ENCODE results near the gene RPS10. TPM values are rescaled to one million over a fixed set of nuclear protein-coding genes. Genes with fewer than 3 reads are reported as not detected.

RPS10 gene
- total and polyA plus RNA-seq, 2 of the 8 experiments (the other 6 are each of a cell fraction or from before 2014, with no cell fraction given) = 2,408 to 11,142 TPM

DNA sequence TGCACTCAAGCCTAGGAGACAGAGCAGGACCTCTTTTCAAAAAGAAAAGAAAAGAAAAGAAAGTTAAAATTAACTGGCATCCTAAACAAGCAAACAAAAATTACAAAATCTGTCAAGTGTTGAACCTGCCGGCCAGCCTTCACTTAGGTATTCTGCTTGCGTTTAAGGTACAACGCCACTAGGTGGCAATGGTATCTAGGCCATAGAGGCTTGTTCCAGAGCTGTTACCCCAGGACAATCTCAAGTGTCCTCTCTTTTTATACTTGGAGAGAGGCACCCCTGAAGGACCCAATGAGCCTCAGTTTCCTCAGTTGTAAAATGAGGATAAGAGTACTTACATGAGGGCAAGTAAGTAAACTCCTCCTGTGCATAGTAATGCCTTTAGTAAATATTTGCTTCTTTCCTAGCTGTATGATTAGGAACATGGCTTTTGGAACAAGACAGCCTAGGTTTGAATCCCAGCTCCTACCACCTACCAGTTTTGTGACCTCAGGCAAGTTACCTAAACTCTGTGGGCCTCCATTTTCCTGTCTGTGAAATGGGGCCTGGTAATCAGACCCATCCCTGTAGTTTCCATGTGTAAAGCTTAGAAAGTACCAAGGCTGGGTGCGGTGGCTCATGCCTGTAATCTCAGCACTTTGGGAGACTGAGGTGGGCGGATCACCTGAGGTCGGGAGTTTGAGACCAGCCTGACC is 34.2 kb upstream of the RPS10 start:
- H3K36me3 ChIP-seq (ENCODE audit: control insufficient read depth in 2 of 4, insufficient read depth in 4 of 4, low read length in 3 of 4) = no peaks in the 10 kb centered on the region
- H3K18ac ChIP-seq (ENCODE audit: extremely low read depth, low read length) = no peak overlapping the region
- no peaks in the 10 kb centered on the region for H3K79me1 ChIP-seq (ENCODE audit: low read depth, low read length)
- FAIRE-seq = peak; percentile 90
- H4K20me1 ChIP-seq (replicated peaks in 1 of 2; ENCODE audit: control insufficient read depth in 1 of 2, insufficient read depth in 2 of 2, low read length in 2 of 2) = no peaks in the 10 kb centered on the region
- H2AFZ ChIP-seq (ENCODE audit: low read length) = no peak overlapping the region
- no peak overlapping the region for H3K9ac ChIP-seq (replicated peaks in 1 of 4; ENCODE audit: extremely low read depth in 1 of 4, low read depth in 3 of 4, low read length in 3 of 4)
- no peak overlapping the region for H2BK120ac ChIP-seq (replicated peaks; ENCODE audit: low read depth, low read length)
- H3K27ac ChIP-seq (ENCODE audit: low read depth, low read length) = no peak overlapping the region
- no peak overlapping the region; the same call in 1 of the 2 replicates for H2BK15ac ChIP-seq (ENCODE audit: low read length)
- no peak overlapping the region for H2AK5ac ChIP-seq (ENCODE audit: low read depth, low read length)
- DNase-seq (ENCODE audit: low read depth in 1 of 2, low spot score in 2 of 2) = peak in 1 of 2 experiments; percentile 59
- peaks cover 0 to under 1% (median under 1%) of the 10 kb centered on the region in 4 experiments; a peak in 3 of 7 replicates for H3K27me3 ChIP-seq (replicated peaks in 1 of 4; ENCODE audit: control insufficient read depth in 3 of 4, extremely low read depth in 1 of 4, insufficient read depth in 3 of 4, low read length in 3 of 4)
- CTCF ChIA-PET (ENCODE audit: partially characterized antibody) = interaction anchor here (0.6 to 13.0 kb wide), 52 partner anchors 11 to 745 kb away, joined by 3 to 213 read pairs (median 6); partner anchors contain the start of genes BLTP3A and SMIM29
- H3K4me1 ChIP-seq (replicated peaks in 1 of 4; ENCODE audit: control insufficient read depth in 3 of 4, insufficient read depth in 4 of 4, low read length in 3 of 4) = peaks cover 0 to 19% (median 6%) of the 10 kb centered on the region in 4 experiments; a peak in 6 of 7 replicates
- no peak overlapping the region for H3K56ac ChIP-seq (replicated peaks; ENCODE audit: insufficient read length, low read depth, low read length)
- H3K23ac ChIP-seq (ENCODE audit: insufficient read length) = no peak overlapping the region
- H3K14ac ChIP-seq (ENCODE audit: insufficient read length) = no peak overlapping the region
- no peak overlapping the region for H3K4ac ChIP-seq (replicated peaks; ENCODE audit: insufficient read length, low read depth, low read length)
- POLR2A ChIA-PET (ENCODE audit: partially characterized antibody) = interaction anchor here (0.8 to 3.4 kb wide), 4 partner anchors 33 to 297 kb away, joined by 3 to 10 read pairs (median 4); partner anchors contain the start of genes RPS10 and SNRPC
- 53% methylated on average over 6 of the region's 6 CpGs; no CpG with 5 or more reads in 1 of the 2 experiments for WGBS, 2 experiments (ENCODE audit: extremely low coverage in 1 of 2, insufficient coverage in 1 of 2, insufficient read length in 1 of 2, insufficient replicate concordance in 2 of 2, low coverage in 1 of 2, low lambda C conversion rate in 2 of 2, missing lambda C conversion rate in 1 of 2)
- H3K9me3 ChIP-seq (ENCODE audit: insufficient read depth in 2 of 2, low read depth in 1 of 2, low read length in 1 of 2) = no peaks in the 10 kb centered on the region
- H2BK20ac ChIP-seq (ENCODE audit: low read length) = no peak overlapping the region
- no peak overlapping the region for H4K5ac ChIP-seq (ENCODE audit: insufficient read length, low read depth, low read length)
- H2BK5ac ChIP-seq (ENCODE audit: low read depth, low read length) = no peak overlapping the region
- H2BK12ac ChIP-seq (ENCODE audit: low read depth, low read length) = no peak overlapping the region
- no peaks in the 10 kb centered on the region for H3K79me2 ChIP-seq (ENCODE audit: control insufficient read depth in 1 of 2, insufficient read depth in 2 of 2, low read length in 2 of 2)
- H4K91ac ChIP-seq (replicated peaks; ENCODE audit: insufficient read length, low read length) = no peak overlapping the region
- no peak overlapping the region for H3K4me3 ChIP-seq (ENCODE audit: extremely low read depth in 1 of 4, insufficient read depth in 2 of 4, low read depth in 3 of 4, low read length in 4 of 4)
- H3K4me2 ChIP-seq (ENCODE audit: insufficient read depth in 1 of 2, low read depth in 2 of 2, low read length in 2 of 2) = no peak overlapping the region
- peaks cover 2% of the 10 kb centered on the region; the same call in 1 of the 2 replicates for H3K23me2 ChIP-seq (ENCODE audit: low read depth, low read length)
- TF ChIP-seq KDM1A (IDR thresholded peaks at IDR 0.05; ENCODE audit: borderline replicate concordance, low read length) (0 out of 2 replicates have a peak, but pooled peaks have one; percentile 17), RAD21 (IDR thresholded peaks at IDR 0.05 in 1 of 2, conservative IDR thresholded peaks at IDR 0.05 in 1 of 2; ENCODE audit: low read depth in 2 of 2, low read length in 2 of 2) (peak; percentile 97 to 98), CHD1 (IDR thresholded peaks at IDR 0.05; ENCODE audit: low read depth, low read length) (no peak)
- TF ChIP-seq, protein P1, sequence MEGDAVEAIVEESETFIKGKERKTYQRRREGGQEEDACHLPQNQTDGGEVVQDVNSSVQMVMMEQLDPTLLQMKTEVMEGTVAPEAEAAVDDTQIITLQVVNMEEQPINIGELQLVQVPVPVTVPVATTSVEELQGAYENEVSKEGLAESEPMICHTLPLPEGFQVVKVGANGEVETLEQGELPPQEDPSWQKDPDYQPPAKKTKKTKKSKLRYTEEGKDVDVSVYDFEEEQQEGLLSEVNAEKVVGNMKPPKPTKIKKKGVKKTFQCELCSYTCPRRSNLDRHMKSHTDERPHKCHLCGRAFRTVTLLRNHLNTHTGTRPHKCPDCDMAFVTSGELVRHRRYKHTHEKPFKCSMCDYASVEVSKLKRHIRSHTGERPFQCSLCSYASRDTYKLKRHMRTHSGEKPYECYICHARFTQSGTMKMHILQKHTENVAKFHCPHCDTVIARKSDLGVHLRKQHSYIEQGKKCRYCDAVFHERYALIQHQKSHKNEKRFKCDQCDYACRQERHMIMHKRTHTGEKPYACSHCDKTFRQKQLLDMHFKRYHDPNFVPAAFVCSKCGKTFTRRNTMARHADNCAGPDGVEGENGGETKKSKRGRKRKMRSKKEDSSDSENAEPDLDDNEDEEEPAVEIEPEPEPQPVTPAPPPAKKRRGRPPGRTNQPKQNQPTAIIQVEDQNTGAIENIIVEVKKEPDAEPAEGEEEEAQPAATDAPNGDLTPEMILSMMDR (IDR thresholded peaks at IDR 0.05; ENCODE audit: control extremely low read depth in 1 of 3, insufficient read depth in 1 of 3, low read depth in 1 of 3, low read length in 3 of 3) = peak in 2 of 3 experiments; percentile 84 to 88; a peak in 3 of 4 replicates
- H4K8ac ChIP-seq (ENCODE audit: extremely low read depth, insufficient read depth, low read length) = no peak overlapping the region
